Activated B cell treated with CpG ODN at 0.5 μM for 24 hours (primary cell): Measurements from ENCODE around the gene TRIP4. TPM values are rescaled to one million over a fixed set of nuclear protein-coding genes. Genes with fewer than 3 reads are reported as not detected.
"Not testable (repeated sequence)": the region's sequence is repeated elsewhere in the genome, so short reads cannot be mapped to it uniquely, and the experiment has no call there.

Source experiments
- ATAC-seq: fragments of 200-7000 bp; cut with Tn5 transposase; one replicate; pipeline ENCODE4 v1.10.0; 2021; ENCODE audit warnings: low read depth, mild to moderate bottlenecking, moderate library complexity
- CTCF ChIA-PET: fragments of 350-600 bp; sonication (Branson Sonifier 250); formaldehyde crosslinking; loops from one replicate; lab custom pipeline; 2021; ENCODE audit warnings: antibody characterized with exemption; lab: Charles Lee
- POLR2A ChIA-PET: fragments of 350-600 bp; sonication (Branson Sonifier 250); formaldehyde crosslinking; loops from one replicate; lab custom pipeline; 2021; ENCODE audit warnings: antibody characterized with exemption; lab: Charles Lee
- DNase-seq: peaks from one replicate; pipeline ENCODE4 v3.0.0; 2022
- H3K27ac Mint-ChIP-seq: one replicate; pipeline ENCODE4 v1.8.0; 2020; ENCODE audit warnings: mixed read lengths
- H3K27me3 Mint-ChIP-seq: one replicate; pipeline ENCODE4 v1.8.0; 2021; ENCODE audit warnings: mixed read lengths
- H3K36me3 Mint-ChIP-seq: one replicate; pipeline ENCODE4 v1.8.0; 2021; ENCODE audit warnings: low read depth, mixed read lengths
- H3K4me1 Mint-ChIP-seq: one replicate; pipeline ENCODE4 v1.8.0; 2021; ENCODE audit warnings: mixed read lengths
- H3K4me3 Mint-ChIP-seq: one replicate; pipeline ENCODE4 v1.8.0; 2020; ENCODE audit warnings: mild to moderate bottlenecking, mixed read lengths
- H3K9me3 Mint-ChIP-seq: one replicate; pipeline ENCODE4 v1.8.0; 2020; ENCODE audit warnings: mixed read lengths
- intact Hi-C: fragments of 100-400 bp; cut with micrococcal nuclease; formaldehyde crosslinking; loops from one replicate; pipeline ENCODE4 v1.15.1; 2024
- total RNA-seq: library from RNA; stranded (reverse); gene quantifications from 2 replicates; pipeline ENCODE4 v1.2.3, GENCODE V29; 2022
- TF ChIP-seq, protein P1 (sequence below): fragments of 200-600 bp; IDR thresholded peaks from one replicate; pipeline ENCODE4 v1.8.0; 2022; ENCODE audit warnings: antibody characterized with exemption, mild to moderate bottlenecking

The TRIP4 gene
- total RNA-seq, 1 donor from 2014 or later: 35.0 TPM

DNA sequence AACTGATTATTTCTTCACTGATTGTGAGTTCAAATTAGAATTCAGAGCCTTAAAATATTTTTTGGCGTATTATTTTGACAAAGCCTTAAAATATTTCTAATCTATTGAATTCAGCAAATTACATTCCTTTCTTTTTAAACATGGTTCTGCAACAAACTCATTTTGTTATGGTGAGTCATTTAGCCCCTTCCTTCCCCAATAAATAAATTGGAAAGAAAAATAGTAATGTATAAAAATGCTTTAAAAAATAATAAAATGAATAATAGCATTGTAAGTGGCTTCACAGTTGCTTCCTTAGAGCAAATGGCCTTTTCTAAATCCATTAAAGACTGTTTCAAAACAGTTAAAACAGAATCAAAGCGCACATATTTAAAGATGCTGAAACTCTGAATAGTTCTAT lies 43.8 kb upstream of the TRIP4 start:
- ATAC-seq (no peak), DNase-seq (no peak)
- ChIA-PET POLR2A (no interaction called here), CTCF (no interaction called here)
- intact Hi-C loops: no loop called here
- no peaks in the 10 kb centered on the region for H3K27me3 Mint-ChIP-seq
- H3K4me3 Mint-ChIP-seq: no peak overlapping the region
- H3K4me1 Mint-ChIP-seq: peaks cover 5% of the 10 kb centered on the region
- no peak overlapping the region for H3K27ac Mint-ChIP-seq
- H3K36me3 Mint-ChIP-seq: peaks cover 41% of the 10 kb centered on the region
- TF ChIP-seq, protein P1, sequence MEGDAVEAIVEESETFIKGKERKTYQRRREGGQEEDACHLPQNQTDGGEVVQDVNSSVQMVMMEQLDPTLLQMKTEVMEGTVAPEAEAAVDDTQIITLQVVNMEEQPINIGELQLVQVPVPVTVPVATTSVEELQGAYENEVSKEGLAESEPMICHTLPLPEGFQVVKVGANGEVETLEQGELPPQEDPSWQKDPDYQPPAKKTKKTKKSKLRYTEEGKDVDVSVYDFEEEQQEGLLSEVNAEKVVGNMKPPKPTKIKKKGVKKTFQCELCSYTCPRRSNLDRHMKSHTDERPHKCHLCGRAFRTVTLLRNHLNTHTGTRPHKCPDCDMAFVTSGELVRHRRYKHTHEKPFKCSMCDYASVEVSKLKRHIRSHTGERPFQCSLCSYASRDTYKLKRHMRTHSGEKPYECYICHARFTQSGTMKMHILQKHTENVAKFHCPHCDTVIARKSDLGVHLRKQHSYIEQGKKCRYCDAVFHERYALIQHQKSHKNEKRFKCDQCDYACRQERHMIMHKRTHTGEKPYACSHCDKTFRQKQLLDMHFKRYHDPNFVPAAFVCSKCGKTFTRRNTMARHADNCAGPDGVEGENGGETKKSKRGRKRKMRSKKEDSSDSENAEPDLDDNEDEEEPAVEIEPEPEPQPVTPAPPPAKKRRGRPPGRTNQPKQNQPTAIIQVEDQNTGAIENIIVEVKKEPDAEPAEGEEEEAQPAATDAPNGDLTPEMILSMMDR: no peak
- H3K9me3 Mint-ChIP-seq: no peaks in the 10 kb centered on the region

DNA sequence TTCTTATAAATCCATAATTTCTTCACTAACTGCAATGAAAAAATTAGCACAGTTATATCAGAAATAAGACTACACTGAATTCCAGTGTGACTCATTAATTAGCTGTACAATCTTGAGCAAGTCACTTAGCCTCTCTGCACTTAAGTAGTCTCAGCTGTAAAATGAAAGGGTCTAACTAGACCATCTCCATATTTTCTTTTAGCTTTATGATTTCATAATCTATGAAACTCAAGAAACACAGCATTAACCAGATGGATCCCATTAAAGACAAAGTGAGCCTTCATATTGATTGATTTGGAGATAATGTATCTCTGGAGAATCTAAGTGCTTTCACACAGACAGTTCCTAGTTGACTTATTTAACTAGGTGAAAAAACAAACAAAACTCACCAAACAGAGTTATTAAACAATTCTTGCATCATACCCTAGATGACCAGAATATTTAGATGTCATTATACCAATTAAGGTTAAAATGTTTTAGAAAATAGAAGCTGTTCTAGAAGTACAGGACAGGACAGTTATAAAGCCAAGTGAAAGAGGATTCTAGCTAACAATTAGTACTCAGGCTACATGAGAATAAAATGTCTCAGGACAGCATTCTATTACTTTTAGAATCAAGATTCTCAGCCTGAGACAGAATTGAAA lies 42.9 kb upstream of the TRIP4 start:
- no peak overlapping the region for H3K27ac Mint-ChIP-seq
- POLR2A ChIA-PET: no interaction called here
- peaks cover 5% of the 10 kb centered on the region for H3K4me1 Mint-ChIP-seq
- intact Hi-C loops: no loop called here
- TF ChIP-seq, protein P1: no peak
- CTCF ChIA-PET: no interaction called here
- H3K27me3 Mint-ChIP-seq: no peaks in the 10 kb centered on the region
- DNase-seq (no peak), ATAC-seq (no peak)
- peaks cover 45% of the 10 kb centered on the region for H3K36me3 Mint-ChIP-seq
- H3K4me3 Mint-ChIP-seq: no peak overlapping the region
- no peaks in the 10 kb centered on the region for H3K9me3 Mint-ChIP-seq

DNA sequence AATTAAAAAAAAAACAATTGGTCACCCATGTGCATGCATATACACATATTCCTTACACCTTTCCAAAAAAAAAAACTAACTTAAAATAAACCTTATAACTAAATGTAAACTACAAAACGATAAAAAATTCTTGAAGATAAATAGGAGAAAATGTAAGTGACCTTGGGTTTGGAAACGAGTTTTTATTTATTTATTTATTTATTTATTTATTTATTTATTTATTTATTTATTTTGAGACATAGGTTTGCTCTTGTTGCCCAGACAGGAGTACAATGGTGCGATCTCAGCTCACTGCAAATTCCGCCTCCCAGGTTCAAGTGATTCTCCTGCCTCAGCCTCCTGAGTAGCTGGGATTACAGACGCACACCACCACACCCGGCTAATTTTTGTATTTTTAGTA lies 41.4 kb upstream of the TRIP4 start:
- CTCF ChIA-PET, H3K27ac Mint-ChIP-seq, POLR2A ChIA-PET, ATAC-seq, H3K27me3 Mint-ChIP-seq, intact Hi-C loops, H3K9me3 Mint-ChIP-seq, DNase-seq, H3K4me3 Mint-ChIP-seq, H3K4me1 Mint-ChIP-seq: not testable (repeated sequence)
- H3K36me3 Mint-ChIP-seq: peaks cover 42% of the 10 kb centered on the region

DNA sequence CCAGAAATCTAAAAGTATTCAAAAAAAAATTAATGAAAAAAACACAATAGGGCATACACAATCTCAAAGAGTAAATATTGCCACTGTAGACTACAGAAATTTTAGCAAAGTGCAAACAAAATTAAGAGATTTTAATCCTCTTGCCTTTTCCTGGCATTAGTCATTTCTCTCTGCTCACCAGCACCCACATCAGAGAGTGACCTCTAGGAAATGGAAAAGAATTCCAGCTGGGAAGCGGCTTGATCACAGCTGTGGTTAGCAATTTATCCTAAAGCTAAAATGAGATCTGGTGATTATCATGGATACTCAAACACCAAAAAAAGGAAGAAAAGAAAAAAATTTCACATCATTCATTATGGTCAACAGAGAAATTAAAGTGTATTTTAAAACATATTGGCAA lies 39.2 kb upstream of the TRIP4 start:
- Mint-ChIP-seq H3K9me3 (no peaks in the 10 kb centered on the region), H3K27me3 (no peaks in the 10 kb centered on the region), H3K27ac (no peak overlapping the region), H3K36me3 (peaks cover 30% of the 10 kb centered on the region), H3K4me3 (no peak overlapping the region), H3K4me1 (peaks cover 5% of the 10 kb centered on the region)
- TF ChIP-seq, protein P1: no peak
- no peak for ATAC-seq
- POLR2A ChIA-PET: no interaction called here
- intact Hi-C loops: no loop called here
- no peak for DNase-seq
- CTCF ChIA-PET: no interaction called here

DNA sequence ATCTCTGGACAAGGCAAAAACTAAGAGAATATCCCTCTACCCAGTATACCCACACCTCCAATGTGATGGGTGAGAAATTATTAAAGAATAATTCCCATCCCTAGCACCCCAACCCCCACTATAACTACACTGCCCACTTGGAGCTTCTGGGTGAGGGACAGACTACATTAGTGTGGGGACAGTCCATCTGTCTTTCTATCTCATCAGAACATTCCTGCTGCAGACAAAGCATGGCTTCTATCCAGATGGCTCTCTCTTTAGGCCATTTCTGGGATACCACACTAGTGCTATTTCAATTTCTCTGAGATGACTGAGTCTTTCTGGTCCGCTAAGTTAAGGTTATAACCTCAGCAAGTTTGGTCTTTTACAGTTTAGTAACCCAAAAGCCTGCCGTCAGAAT lies 38.3 kb upstream of the TRIP4 start:
- Mint-ChIP-seq H3K27me3 (no peaks in the 10 kb centered on the region), H3K9me3 (no peaks in the 10 kb centered on the region), H3K4me1 (peaks cover 5% of the 10 kb centered on the region), H3K36me3 (peaks cover 29% of the 10 kb centered on the region), H3K27ac (no peak overlapping the region), H3K4me3 (no peak overlapping the region)
- CTCF ChIA-PET: no interaction called here
- TF ChIP-seq, protein P1: no peak
- intact Hi-C loops: no loop called here
- POLR2A ChIA-PET: no interaction called here
- DNase-seq: no peak
- no peak for ATAC-seq

DNA sequence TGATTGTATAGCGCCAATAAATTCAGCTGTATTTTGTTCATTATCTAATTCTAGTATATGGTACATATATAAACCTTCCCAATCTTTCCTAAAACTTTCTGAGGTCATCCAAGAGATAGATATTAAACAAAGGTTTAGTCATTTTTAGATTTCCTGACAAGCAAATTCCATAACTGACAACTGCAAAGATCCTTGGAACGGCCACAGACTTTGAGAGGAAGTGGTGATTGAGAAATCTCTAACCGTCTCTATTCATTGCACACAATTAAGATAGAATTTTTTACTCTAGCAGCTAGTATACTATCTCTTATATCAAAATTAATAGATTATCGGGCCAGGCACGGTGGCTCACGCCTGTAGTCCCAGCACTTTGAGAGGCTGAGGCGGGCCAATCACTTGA lies 36.4 kb upstream of the TRIP4 start:
- TF ChIP-seq, protein P1: no peak
- H3K4me1 Mint-ChIP-seq: peaks cover 11% of the 10 kb centered on the region
- no peak for ATAC-seq
- H3K27ac Mint-ChIP-seq: no peak overlapping the region
- CTCF ChIA-PET: no interaction called here
- intact Hi-C loops: no loop called here
- no peaks in the 10 kb centered on the region for H3K27me3 Mint-ChIP-seq
- H3K36me3 Mint-ChIP-seq: peaks cover 34% of the 10 kb centered on the region
- no peaks in the 10 kb centered on the region for H3K9me3 Mint-ChIP-seq
- no peak overlapping the region for H3K4me3 Mint-ChIP-seq
- DNase-seq: no peak
- POLR2A ChIA-PET: interaction anchor here (0.7 kb wide), 1 partner anchor 36 kb away, joined by 3 read pairs; the partner anchor contains the start of gene TRIP4
